GM21526 (cell line): ENCODE data around the gene THOC6.
A peak's percentile ranks its signal among the peaks of the same experiment; 100 is the strongest.

ENCODE experiments used
- ATAC-seq: cut with Tn5 transposase; IDR thresholded peaks from one replicate; pipeline ENCODE4 v1.9.1; 2021; ENCODE audit warnings: moderate library complexity; ENCODE audit not compliant: unreplicated experiment, low FRiP score

The THOC6 gene

GRCh38 chr16:3027983-3028715 lies 4.3 kb downstream of the THOC6 start:
- ATAC-seq = peak; percentile 33

- no peak for ATAC-seq
Measured at GRCh38 chr16:3028716-3029319, 5.0 kb downstream of the THOC6 start.

- ATAC-seq = no peak
Measured at GRCh38 chr16:3029491-3030221, 5.8 kb downstream of the THOC6 start.

- ATAC-seq = no peak
Measured at GRCh38 chr16:3030222-3031212, 6.7 kb downstream of the THOC6 start.

- no peak for ATAC-seq
Measured at GRCh38 chr16:3032624-3033023, 8.8 kb downstream of the THOC6 start.

- ATAC-seq = no peak
Measured at GRCh38 chr16:3035289-3035971, 11.6 kb downstream of the THOC6 start.

- no peak for ATAC-seq
Measured at GRCh38 chr16:3035972-3036725, 12.3 kb downstream of the THOC6 start.

GRCh38 chr16:3036726-3037315 lies 13.0 kb downstream of the THOC6 start, which contains the start of gene BICDL2:
Gene BICDL2 (minus strand): TSS chr16:3036944. CDS start chr16:3035496, 1,448 bp downstream.
- no peak for ATAC-seq

GRCh38 chr16:3038256-3038655 lies 14.4 kb downstream of the THOC6 start:
- ATAC-seq = no peak

GRCh38 chr16:3038896-3039295 lies 15.1 kb downstream of the THOC6 start:
- no peak for ATAC-seq

- no peak for ATAC-seq
Measured at GRCh38 chr16:3042376-3042775, 18.5 kb downstream of the THOC6 start.

- ATAC-seq = no peak
Measured at GRCh38 chr16:3044708-3045107, 20.9 kb downstream of the THOC6 start.

- no peak for ATAC-seq
Measured at GRCh38 chr16:3045758-3046640, 22.2 kb downstream of the THOC6 start, which contains the start of gene MMP25. Gene MMP25 (plus strand): TSS chr16:3046561. CDS start chr16:3046918, 357 bp downstream.

- no peak for ATAC-seq
Measured at GRCh38 chr16:3046641-3047386, 23.0 kb downstream of the THOC6 start.

- ATAC-seq = no peak
Measured at GRCh38 chr16:3047387-3047720, 23.5 kb downstream of the THOC6 start.

- no peak for ATAC-seq
Measured at GRCh38 chr16:3049921-3050481, 26.2 kb downstream of the THOC6 start.

- no peak for ATAC-seq
Measured at GRCh38 chr16:3050487-3050886, 26.7 kb downstream of the THOC6 start.
